ENCODE measurements around the gene SYT1. TPM values are rescaled to one million over a fixed set of nuclear protein-coding genes. Genes with fewer than 3 reads are reported as not detected.

Gene SYT1
- total and polyA plus RNA-seq, 8 donors: under 0.01 to 11.4 (median 0.88) TPM

DNA sequence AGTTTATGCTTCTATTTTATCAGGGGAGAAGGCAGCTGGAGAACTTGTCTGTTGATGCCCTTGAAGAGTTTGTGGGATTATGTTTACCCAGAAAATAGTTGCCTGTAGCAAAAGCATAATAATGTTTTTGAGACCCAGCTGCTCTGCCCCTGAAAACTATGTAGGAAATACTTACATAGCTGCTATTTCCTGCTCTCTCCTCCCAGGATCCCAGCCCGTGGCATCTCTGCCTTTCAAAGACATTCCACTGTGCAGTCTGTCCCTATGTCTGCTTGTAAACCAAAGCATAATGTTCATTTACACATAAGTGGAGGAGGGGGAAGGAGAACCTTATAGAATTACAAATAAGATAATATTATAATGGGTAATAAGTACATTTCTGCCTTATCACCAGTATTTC, 198.7 kb downstream of the SYT1 start:
- WGBS, 5 donors: 19 to 32% (median 24%) methylated on average over 1 of the region's 1 CpG
- Histone ChIP-seq H3K27ac (no peak overlapping the region), H3K36me3 (no peaks in the 10 kb centered on the region), H3K27me3 (no peaks in the 10 kb centered on the region), H3K9me3 (no peaks in the 10 kb centered on the region), H3K4me3 (no peak overlapping the region), H3K4me1 (no peaks in the 10 kb centered on the region)
- TF ChIP-seq POLR2A (IDR thresholded peaks at IDR 0.05): no peak
- TF ChIP-seq POLR2AphosphoS5 (IDR thresholded peaks at IDR 0.05): no peak
- TF ChIP-seq EP300 (IDR thresholded peaks at IDR 0.05): no peak
- TF ChIP-seq, protein P1, sequence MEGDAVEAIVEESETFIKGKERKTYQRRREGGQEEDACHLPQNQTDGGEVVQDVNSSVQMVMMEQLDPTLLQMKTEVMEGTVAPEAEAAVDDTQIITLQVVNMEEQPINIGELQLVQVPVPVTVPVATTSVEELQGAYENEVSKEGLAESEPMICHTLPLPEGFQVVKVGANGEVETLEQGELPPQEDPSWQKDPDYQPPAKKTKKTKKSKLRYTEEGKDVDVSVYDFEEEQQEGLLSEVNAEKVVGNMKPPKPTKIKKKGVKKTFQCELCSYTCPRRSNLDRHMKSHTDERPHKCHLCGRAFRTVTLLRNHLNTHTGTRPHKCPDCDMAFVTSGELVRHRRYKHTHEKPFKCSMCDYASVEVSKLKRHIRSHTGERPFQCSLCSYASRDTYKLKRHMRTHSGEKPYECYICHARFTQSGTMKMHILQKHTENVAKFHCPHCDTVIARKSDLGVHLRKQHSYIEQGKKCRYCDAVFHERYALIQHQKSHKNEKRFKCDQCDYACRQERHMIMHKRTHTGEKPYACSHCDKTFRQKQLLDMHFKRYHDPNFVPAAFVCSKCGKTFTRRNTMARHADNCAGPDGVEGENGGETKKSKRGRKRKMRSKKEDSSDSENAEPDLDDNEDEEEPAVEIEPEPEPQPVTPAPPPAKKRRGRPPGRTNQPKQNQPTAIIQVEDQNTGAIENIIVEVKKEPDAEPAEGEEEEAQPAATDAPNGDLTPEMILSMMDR (IDR thresholded peaks at IDR 0.05): no peak
- no peak for DNase-seq
- intact Hi-C loops (cut with DNase I; ENCODE audit: low total_unique reads): no loop called here

DNA sequence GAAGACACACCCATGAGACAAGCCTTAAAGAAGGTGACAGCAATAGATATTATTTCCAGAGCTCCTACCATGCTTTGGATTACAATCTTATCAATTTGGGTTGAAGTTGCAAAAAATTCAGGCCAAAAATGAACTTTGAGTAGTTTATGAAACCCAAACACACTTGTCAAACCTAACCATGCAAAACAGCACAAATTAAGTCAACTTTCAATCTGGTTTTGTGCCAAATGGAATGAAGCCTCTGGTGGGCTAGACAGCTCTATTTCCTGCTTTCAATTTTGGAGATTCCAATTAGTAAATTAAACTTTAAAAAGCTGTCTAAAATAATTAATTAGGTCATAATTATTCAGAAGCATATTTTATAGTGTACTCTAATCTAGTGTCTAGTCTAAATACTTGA, 203.4 kb downstream of the SYT1 start:
- no peak for DNase-seq
- TF ChIP-seq, protein P1 (IDR thresholded peaks at IDR 0.05): no peak
- TF ChIP-seq POLR2AphosphoS5 (IDR thresholded peaks at IDR 0.05) (no peak), POLR2A (IDR thresholded peaks at IDR 0.05) (no peak), EP300 (IDR thresholded peaks at IDR 0.05) (no peak)
- H3K27ac ChIP-seq: no peak overlapping the region
- H3K27me3 ChIP-seq: no peaks in the 10 kb centered on the region
- no peaks in the 10 kb centered on the region for H3K9me3 ChIP-seq
- H3K4me3 ChIP-seq: no peak overlapping the region
- intact Hi-C loops (cut with DNase I; ENCODE audit: low total_unique reads): no loop called here
- no peaks in the 10 kb centered on the region for H3K4me1 ChIP-seq
- no peaks in the 10 kb centered on the region for H3K36me3 ChIP-seq

DNA sequence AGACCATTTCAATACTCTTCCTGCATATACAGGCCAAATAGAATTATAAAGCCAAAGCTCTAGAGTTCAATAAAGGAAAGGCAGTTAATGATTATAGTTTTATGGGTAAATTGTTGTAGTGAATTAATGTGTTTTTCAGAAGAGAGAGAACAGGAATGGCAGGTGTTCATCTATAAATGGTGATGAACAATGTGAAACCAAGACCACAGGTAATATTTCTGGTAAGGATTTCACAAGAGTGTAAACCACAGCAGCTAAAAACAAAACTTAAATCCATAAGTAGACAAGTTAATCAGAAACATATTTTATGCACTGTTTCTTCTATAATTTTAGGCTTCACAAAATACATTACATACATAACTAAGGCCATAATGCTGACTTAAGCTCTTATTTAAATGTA, 204.4 kb downstream of the SYT1 start:
- H3K27ac ChIP-seq: no peak overlapping the region
- H3K4me1 ChIP-seq: no peaks in the 10 kb centered on the region
- no peaks in the 10 kb centered on the region for H3K27me3 ChIP-seq
- no peak for TF ChIP-seq POLR2AphosphoS5 (IDR thresholded peaks at IDR 0.05)
- TF ChIP-seq, protein P1 (IDR thresholded peaks at IDR 0.05): no peak
- no peak overlapping the region for H3K4me3 ChIP-seq
- intact Hi-C loops (cut with DNase I; ENCODE audit: low total_unique reads): no loop called here
- H3K9me3 ChIP-seq: no peaks in the 10 kb centered on the region
- DNase-seq: no peak
- H3K36me3 ChIP-seq: no peaks in the 10 kb centered on the region

DNA sequence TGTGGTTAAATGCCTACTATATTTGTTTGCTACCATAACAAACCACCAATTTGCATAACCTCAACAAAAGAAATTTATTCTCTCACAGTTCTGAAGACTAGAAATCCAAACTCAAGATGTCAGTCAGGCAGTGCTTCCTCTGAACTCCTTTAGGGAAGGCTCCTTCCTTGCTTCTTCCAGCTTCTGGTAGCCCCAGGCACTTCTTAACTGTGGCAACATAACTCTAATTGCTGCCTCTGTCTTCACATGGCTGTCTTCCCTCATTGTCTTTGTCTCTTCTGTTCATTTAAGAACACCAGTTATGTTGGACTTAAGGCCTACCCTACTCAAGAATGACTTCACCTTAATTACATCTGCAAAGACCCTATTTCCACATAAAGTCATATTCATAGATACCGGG, 206.9 kb downstream of the SYT1 start:
- Histone ChIP-seq H3K9me3 (no peaks in the 10 kb centered on the region), H3K4me1 (no peaks in the 10 kb centered on the region), H3K27me3 (no peaks in the 10 kb centered on the region), H3K27ac (no peak overlapping the region), H3K36me3 (no peaks in the 10 kb centered on the region), H3K4me3 (no peak overlapping the region)
- 86 to 100% (median 97%) methylated on average over 1 of the region's 1 CpG for WGBS, 5 donors
- TF ChIP-seq EP300 (IDR thresholded peaks at IDR 0.05) (no peak), POLR2A (IDR thresholded peaks at IDR 0.05) (no peak), POLR2AphosphoS5 (IDR thresholded peaks at IDR 0.05) (no peak)
- TF ChIP-seq, protein P1 (IDR thresholded peaks at IDR 0.05): no peak
- no peak for DNase-seq
- intact Hi-C loops (cut with DNase I; ENCODE audit: low total_unique reads): no loop called here

DNA sequence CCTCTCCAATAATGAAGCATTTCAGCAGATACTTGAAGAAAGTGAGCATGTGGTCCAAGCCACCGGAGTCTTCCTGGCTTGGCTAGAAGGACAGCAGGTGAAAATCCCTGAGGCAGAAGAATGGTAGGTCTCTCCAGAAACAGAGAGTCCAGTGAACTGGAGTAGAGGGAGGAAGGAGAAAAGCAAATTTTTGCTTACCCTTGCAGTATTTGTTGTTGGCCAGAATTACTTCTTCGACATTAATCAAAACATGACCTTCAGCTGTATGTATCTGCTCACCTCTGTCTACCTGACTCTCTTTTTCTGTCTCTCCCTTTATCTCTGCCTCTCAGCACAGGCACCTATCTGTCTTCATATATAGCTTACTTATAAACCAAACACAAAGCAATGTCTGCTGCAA, 208.9 kb downstream of the SYT1 start:
- H3K4me3 ChIP-seq: no peak overlapping the region
- no peaks in the 10 kb centered on the region for H3K9me3 ChIP-seq
- 81 to 94% (median 88%) methylated on average over 2 of the region's 2 CpGs for WGBS, 5 donors
- no peak for DNase-seq
- H3K27ac ChIP-seq: no peak overlapping the region
- no peaks in the 10 kb centered on the region for H3K27me3 ChIP-seq
- TF ChIP-seq, protein P1 (IDR thresholded peaks at IDR 0.05): no peak
- no peak for TF ChIP-seq EP300 (IDR thresholded peaks at IDR 0.05)
- no peak for TF ChIP-seq POLR2A (IDR thresholded peaks at IDR 0.05)
- no peak for TF ChIP-seq POLR2AphosphoS5 (IDR thresholded peaks at IDR 0.05)
- no peaks in the 10 kb centered on the region for H3K4me1 ChIP-seq
- no peaks in the 10 kb centered on the region for H3K36me3 ChIP-seq
- intact Hi-C loops (cut with DNase I; ENCODE audit: low total_unique reads): no loop called here
